Epithelial cell of proximal tubule (primary cell): ENCODE data around the gene CDH4. TPM values are rescaled to one million over a fixed set of nuclear protein-coding genes. Genes with fewer than 3 reads are reported as not detected.

ENCODE experiments used
- DNase-seq: peaks from one replicate; pipeline ENCODE4 v3.0.0-alpha.2; 2011; ENCODE audit warnings: low read depth
- H3K4me3 ChIP-seq: 2 replicates; pipeline ENCODE4 v1.5.1; 2011; ENCODE audit warnings: low read depth, mild to moderate bottlenecking, low read length
- CTCF ChIP-seq: conservative IDR thresholded peaks from 2 replicates; pipeline ENCODE4 v1.5.1; 2012; ENCODE audit warnings: low read depth, mild to moderate bottlenecking, low read length
- total RNA-seq: library from RNA; depleted of rRNA; stranded (reverse); fragments of >200 nt; gene quantifications from 2 replicates; pipeline ENCODE4 v1.2.3, GENCODE V29; 2015

CDH4 gene
- total RNA-seq, 1 donor from 2014 or later: 17.1 TPM

- TF ChIP-seq CTCF: no peak
Measured at GRCh38 chr20:61933481-61933950, 681.5 kb downstream of the CDH4 start.

GRCh38 chr20:61933951-61934715 is 682.1 kb downstream of the CDH4 start:
- TF ChIP-seq CTCF: no peak
- DNase-seq: no peak
- no peak overlapping the region for H3K4me3 ChIP-seq

More at GRCh38 chr20:61933481-61933950, 681.5 kb downstream of the CDH4 start:
- H3K4me3 ChIP-seq: no peak overlapping the region
- DNase-seq: no peak

GRCh38 chr20:61934716-61935530 is 682.9 kb downstream of the CDH4 start:
- no peak overlapping the region for H3K4me3 ChIP-seq
- no peak for DNase-seq
- TF ChIP-seq CTCF: no peak

GRCh38 chr20:61935926-61936700 is 684.1 kb downstream of the CDH4 start:
- no peak overlapping the region for H3K4me3 ChIP-seq
- DNase-seq: no peak
- TF ChIP-seq CTCF: no peak

- no peak for DNase-seq
- no peak overlapping the region for H3K4me3 ChIP-seq
- no peak for TF ChIP-seq CTCF
Measured at GRCh38 chr20:61936701-61937131, 684.7 kb downstream of the CDH4 start.

- no peak for TF ChIP-seq CTCF
- no peak overlapping the region for H3K4me3 ChIP-seq
- DNase-seq: no peak
Measured at GRCh38 chr20:61937146-61937962, 685.3 kb downstream of the CDH4 start.
